Measurements from ENCODE around the gene SGMS2. TPM values are rescaled to one million over a fixed set of nuclear protein-coding genes. Genes with fewer than 3 reads are reported as not detected.

The SGMS2 gene
- polyA plus RNA-seq, 3 donors, result 20.8 to 32.7 (median 23.0) TPM

DNA sequence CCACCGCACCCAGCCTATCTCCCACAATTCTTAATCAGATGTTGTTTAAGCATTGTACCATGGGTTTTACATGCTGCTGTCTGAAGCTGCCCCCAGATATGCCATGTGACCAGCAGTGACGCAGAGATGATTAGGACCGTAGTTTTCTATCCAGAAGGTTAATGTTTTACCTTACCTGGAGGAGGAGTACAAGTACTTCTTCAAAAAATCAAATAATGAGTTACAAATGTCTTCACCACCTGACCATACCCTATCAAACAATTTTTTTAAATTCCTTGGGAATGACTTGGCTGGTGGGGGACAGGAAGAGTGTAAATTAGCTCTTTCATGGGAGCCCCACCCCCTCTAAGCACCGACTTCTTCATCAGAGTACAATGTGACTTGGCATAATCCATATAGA lies 16.2 kb upstream of the SGMS2 start:
- no peak for DNase-seq
- no peak overlapping the region for H3K27ac ChIP-seq (ENCODE audit: low read depth in 1 of 2, low read length in 2 of 2)
- H3K4me3 ChIP-seq (replicated peaks in 1 of 3; ENCODE audit: low read depth in 2 of 3, low read length in 3 of 3), result no peak overlapping the region
- H2AFZ ChIP-seq (ENCODE audit: insufficient read depth, low read depth, low read length, poor library complexity, severe bottlenecking), result no peak overlapping the region
- TF ChIP-seq, protein P1, sequence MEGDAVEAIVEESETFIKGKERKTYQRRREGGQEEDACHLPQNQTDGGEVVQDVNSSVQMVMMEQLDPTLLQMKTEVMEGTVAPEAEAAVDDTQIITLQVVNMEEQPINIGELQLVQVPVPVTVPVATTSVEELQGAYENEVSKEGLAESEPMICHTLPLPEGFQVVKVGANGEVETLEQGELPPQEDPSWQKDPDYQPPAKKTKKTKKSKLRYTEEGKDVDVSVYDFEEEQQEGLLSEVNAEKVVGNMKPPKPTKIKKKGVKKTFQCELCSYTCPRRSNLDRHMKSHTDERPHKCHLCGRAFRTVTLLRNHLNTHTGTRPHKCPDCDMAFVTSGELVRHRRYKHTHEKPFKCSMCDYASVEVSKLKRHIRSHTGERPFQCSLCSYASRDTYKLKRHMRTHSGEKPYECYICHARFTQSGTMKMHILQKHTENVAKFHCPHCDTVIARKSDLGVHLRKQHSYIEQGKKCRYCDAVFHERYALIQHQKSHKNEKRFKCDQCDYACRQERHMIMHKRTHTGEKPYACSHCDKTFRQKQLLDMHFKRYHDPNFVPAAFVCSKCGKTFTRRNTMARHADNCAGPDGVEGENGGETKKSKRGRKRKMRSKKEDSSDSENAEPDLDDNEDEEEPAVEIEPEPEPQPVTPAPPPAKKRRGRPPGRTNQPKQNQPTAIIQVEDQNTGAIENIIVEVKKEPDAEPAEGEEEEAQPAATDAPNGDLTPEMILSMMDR (IDR thresholded peaks at IDR 0.05), result no peak
- Mint-ChIP-seq H3K4me3 (no peak overlapping the region), H3K9me3 (peaks cover 0 to 2% (median 0%) of the 10 kb centered on the region in 7 donors), H3K27ac (no peak overlapping the region), H3K36me3 (no peaks in the 10 kb centered on the region), H3K4me1 (peaks cover 9% of the 10 kb centered on the region), H3K27me3 (ENCODE audit: low read depth in 3 of 3) (peaks cover 4 to 8% (median 5%) of the 10 kb centered on the region in 3 donors)
- H3K9me3 ChIP-seq (replicated peaks in 1 of 2; ENCODE audit: control insufficient read depth in 1 of 2, insufficient read depth in 1 of 2, low read length in 2 of 2), result no peaks in the 10 kb centered on the region
- peaks cover 6 to 7% of the 10 kb centered on the region in 2 donors for H3K4me1 ChIP-seq (ENCODE audit: control insufficient read depth in 1 of 2, insufficient read depth in 2 of 2, low read length in 2 of 2)
- H3K4me2 ChIP-seq (replicated peaks; ENCODE audit: extremely low read depth, low read length, poor library complexity, severe bottlenecking), result no peak overlapping the region
- no peaks in the 10 kb centered on the region for H3K36me3 ChIP-seq (replicated peaks in 1 of 2; ENCODE audit: control insufficient read depth in 1 of 2, insufficient read depth in 2 of 2, low read length in 2 of 2)
- WGBS (ENCODE audit: insufficient coverage), result 100% methylated on average over 2 of the region's 4 CpGs
- no peaks in the 10 kb centered on the region for H3K79me2 ChIP-seq (ENCODE audit: insufficient read depth, low read length)
- H4K20me1 ChIP-seq (ENCODE audit: insufficient read depth, low read length), result no peaks in the 10 kb centered on the region
- H3K9ac ChIP-seq (ENCODE audit: insufficient read depth, low read length, poor library complexity, severe bottlenecking), result no peak overlapping the region
- no peaks in the 10 kb centered on the region for H3K27me3 ChIP-seq (ENCODE audit: control insufficient read depth in 2 of 2, insufficient read depth in 2 of 2, low read length in 2 of 2)
- intact Hi-C loops (cut with micrococcal nuclease), result no loop called here

DNA sequence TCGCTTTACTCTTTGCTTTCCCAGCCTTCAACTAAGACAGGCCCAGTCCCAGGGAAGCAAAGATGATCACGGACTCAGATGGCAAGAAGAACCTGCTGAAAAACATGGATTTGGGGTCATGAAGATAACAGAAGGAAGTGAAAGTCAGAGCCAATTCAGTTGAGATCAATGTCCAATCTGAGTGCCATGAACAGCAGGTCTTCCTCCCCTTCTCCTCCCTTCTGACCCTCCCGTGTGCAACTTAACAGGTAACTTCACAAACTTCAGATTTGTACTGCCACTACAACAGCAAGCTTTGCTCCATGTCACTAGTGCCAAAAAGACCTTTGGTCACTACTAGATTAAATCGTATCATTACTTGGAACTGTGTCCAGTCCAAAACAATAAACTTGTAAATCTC lies 15.5 kb upstream of the SGMS2 start:
- Mint-ChIP-seq H3K36me3 (no peaks in the 10 kb centered on the region), H3K4me1 (peaks cover 9% of the 10 kb centered on the region), H3K27ac (no peak overlapping the region), H3K27me3 (ENCODE audit: low read depth in 3 of 3) (peaks cover 4 to 6% (median 5%) of the 10 kb centered on the region in 3 donors), H3K9me3 (no peaks in the 10 kb centered on the region), H3K4me3 (no peak overlapping the region)
- Histone ChIP-seq H3K4me3 (replicated peaks in 1 of 3; ENCODE audit: low read depth in 2 of 3, low read length in 3 of 3) (no peak overlapping the region), H3K27me3 (ENCODE audit: control insufficient read depth in 2 of 2, insufficient read depth in 2 of 2, low read length in 2 of 2) (no peaks in the 10 kb centered on the region), H3K4me1 (ENCODE audit: control insufficient read depth in 1 of 2, insufficient read depth in 2 of 2, low read length in 2 of 2) (peaks cover 6 to 7% of the 10 kb centered on the region in 2 donors), H3K27ac (ENCODE audit: low read depth in 1 of 2, low read length in 2 of 2) (no peak overlapping the region), H3K4me2 (replicated peaks; ENCODE audit: extremely low read depth, low read length, poor library complexity, severe bottlenecking) (no peak overlapping the region), H3K9me3 (replicated peaks in 1 of 2; ENCODE audit: control insufficient read depth in 1 of 2, insufficient read depth in 1 of 2, low read length in 2 of 2) (no peaks in the 10 kb centered on the region), H2AFZ (ENCODE audit: insufficient read depth, low read depth, low read length, poor library complexity, severe bottlenecking) (no peak overlapping the region), H3K9ac (ENCODE audit: insufficient read depth, low read length, poor library complexity, severe bottlenecking) (no peak overlapping the region), H4K20me1 (ENCODE audit: insufficient read depth, low read length) (no peaks in the 10 kb centered on the region), H3K79me2 (ENCODE audit: insufficient read depth, low read length) (no peaks in the 10 kb centered on the region), H3K36me3 (replicated peaks in 1 of 2; ENCODE audit: control insufficient read depth in 1 of 2, insufficient read depth in 2 of 2, low read length in 2 of 2) (no peaks in the 10 kb centered on the region)
- DNase-seq, result no peak
- TF ChIP-seq, protein P1 (IDR thresholded peaks at IDR 0.05), result no peak
- WGBS (ENCODE audit: insufficient coverage), result 92% methylated on average over 2 of the region's 4 CpGs
- intact Hi-C loops (cut with micrococcal nuclease), result no loop called here

Data from CD14-positive monocyte (primary cell).